NCI-H128 (cell line): ENCODE measurements around the gene C11orf86.
"Not testable (repeated sequence)": the region's sequence is repeated elsewhere in the genome, so short reads cannot be mapped to it uniquely, and the experiment has no call there.

Experiments used
- DNase-seq: peaks from one replicate; lab custom pipeline; 2025; ENCODE audit not compliant: unreplicated experiment; lab: John Stamatoyannopoulos, UW

The C11orf86 gene, protein sequence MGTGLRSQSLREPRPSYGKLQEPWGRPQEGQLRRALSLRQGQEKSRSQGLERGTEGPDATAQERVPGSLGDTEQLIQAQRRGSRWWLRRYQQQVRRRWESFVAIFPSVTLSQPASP

DNA sequence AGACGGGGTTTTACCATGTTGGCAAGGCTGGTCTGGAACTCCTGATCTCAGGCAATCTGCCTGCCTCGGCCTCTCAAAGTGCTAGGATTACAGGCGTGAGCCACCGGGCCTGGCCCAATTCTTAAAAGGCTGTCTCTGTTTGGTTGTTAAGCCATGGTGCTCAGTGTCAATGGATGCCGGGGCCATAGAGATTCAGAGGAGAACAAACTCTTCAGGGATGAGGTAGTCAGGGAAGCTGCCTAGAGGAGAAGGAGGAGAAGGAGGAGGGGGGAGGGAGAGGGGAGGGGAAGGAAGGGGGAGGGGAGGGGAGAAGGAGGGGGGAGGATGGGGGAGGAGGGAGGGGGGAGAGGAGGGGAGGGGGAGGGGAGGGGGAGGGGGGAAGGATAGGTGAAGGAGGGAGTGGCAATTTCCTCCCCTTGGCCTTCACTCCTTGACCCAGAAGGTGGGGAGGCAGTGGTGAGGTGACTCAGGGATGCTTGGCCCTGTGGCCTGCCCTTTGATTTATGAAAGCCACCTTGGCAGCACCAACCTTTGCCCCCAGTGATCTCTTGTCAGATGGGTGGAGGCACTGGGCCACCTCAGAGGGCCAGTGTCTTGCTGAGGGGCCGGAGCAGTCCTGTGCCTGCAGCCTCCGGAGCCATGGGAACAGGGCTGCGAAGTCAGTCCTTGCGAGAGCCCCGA is at the start of gene C11orf86:
TSS of gene C11orf86 (plus strand) at position 581 of the 681 bp plus-strand sequence. CDS start at position 640, 59 bp downstream.
- DNase-seq = no peak

DNA sequence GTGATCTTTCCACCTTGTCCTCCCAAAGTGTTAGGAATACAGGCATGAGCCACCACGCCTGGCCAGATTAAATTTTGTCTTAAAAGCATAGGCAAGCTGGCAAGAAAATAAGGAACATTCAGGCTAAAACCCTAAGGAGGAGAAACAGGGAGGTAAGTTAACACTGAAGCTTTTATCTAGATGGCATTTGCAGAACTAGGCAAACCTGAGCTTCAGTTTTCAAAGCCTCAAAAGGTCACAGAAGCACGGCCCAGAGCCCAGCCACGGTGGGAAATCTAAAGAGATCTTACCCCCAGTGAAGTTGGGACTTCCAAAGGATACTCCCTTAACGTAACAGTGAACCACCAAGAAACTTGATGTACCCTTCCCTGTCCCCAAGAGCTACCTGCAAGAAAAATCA is 45.4 kb upstream of the C11orf86 start:
- no peak for DNase-seq

DNA sequence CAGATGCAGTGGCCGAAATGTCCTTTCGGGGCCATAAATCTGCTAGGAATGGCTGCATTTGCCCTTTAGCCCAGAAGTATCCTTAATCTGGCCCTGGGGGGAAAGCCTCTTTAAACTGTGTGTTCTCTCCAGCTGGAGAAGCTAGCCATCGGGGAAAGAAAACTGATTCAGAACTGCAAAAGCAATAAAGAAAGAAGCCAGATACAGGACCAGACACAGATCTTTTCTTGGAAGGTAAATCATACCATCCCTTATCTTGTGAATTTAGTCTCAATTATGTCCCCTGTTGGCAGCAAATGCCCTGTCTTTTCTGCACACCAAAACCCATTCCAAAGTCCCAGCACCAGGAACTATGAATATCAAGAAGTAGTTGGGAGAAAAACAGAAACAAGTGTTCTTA is 42.6 kb upstream of the C11orf86 start:
- no peak for DNase-seq

DNA sequence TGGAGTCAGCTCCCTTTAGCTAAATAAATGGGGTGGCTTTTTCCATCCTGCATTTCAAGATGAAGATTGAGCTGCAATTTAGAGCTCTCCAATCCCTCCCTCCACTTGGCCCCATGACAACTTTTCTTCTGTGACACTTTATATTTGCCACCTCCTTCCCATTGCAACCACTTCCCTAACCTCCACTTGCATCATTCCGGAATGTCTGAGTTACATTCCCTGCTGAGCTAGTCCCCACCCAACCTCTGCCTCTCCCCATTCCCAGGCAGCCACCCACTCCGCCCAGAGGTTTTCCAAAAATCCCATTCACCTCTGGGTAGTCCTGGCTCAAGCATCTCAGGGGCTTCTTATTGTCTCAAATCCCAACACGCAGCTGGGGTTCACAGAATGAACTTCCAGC is 41.6 kb upstream of the C11orf86 start:
- no peak for DNase-seq

DNA sequence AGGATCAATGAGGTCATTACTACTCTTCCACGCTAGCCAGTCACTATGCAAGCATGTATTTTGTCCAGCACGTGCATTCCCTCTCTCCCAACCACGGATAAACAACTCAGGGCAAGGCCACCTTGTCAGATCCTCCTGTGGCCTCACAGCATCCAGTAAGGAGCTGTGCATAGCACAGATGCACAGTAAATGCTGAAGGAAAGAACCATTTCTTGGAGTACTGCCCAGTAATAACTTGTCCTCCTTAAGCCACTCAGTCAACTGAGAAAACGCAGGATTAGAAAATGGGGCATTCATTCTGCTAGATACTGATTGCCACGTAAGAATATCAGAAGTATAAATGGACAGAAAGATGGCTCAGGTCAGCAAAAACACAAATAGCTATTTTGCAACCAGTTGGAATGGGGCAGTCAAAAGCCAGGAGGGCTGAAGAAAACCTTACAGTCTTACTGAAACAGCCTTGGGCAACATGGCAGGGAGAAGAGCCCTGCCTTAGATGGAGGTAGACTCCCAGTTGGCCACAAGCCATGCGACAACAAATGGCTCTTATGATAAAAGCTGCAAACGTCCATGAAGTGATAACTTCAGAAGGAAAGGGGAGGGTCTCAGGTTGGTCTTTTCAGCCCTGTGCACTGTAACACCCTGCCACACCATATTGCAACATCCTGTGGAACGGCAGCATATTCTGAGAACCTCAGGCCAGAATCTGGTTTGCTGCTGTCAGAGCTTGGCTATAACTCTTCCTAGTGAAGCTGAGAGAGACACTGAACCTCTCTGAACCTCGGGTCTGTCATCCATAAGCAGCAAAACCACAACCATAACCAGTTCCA is 39.9 kb upstream of the C11orf86 start:
- no peak for DNase-seq

- DNase-seq = no peak
These were observed 38.8 kb upstream of the C11orf86 start for GRCh38 chr11:66936311-66936711.

DNA sequence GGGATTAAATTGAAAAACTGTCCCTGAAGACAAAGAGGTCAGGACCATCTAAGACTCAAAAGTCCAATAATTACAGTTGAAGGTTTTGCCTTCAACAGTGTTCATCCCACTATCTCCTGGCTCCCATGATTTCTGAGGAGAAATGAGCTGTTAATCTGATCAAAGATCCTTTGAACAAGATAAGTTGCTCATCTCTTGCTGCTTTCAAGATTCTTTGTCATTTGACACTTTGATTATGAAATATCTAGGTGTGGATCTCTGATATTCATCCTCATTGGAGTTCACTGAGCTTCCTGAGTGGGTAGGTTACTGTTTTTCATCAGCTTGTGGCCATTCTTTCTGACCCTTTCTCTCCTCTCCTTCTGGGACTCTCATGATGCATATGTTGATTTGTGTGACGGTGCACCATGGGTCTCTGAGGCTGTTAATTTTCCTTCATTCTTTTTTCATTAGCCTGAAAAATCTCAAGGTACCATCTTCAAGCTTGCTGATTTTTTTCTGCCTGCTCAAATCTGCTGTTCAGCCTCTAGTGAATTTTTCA is 37.8 kb upstream of the C11orf86 start:
- no peak for DNase-seq

DNA sequence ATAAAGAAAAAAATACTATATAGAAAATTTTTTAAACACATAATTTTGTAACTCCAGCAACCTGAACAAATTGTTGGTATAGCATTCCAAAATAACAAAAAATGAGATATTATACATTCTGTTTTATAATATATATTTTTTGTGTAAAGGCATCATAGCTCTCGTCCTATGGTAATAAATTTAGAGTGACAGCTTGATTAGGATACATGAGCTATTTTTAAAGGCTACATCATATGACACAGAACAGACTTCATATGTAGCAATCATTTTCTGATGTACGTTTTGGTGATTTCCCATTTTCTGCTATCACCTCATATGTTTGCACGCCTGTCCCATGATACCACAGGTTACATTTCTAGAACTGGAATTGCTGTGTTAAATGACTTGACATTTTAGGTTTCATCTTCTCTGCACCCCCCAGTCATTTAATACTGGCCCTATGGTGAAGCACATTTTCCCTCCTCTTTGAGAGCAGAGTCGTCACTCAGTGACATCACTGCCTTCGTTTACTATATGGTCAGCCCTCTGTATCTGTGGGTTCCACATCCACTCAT is 36.4 kb upstream of the C11orf86 start:
- DNase-seq = no peak

GRCh38 chr11:66950112-66950535 is 25.0 kb upstream of the C11orf86 start:
- DNase-seq = no peak

GRCh38 chr11:66951135-66951534 is 24.0 kb upstream of the C11orf86 start:
- no peak for DNase-seq

DNA sequence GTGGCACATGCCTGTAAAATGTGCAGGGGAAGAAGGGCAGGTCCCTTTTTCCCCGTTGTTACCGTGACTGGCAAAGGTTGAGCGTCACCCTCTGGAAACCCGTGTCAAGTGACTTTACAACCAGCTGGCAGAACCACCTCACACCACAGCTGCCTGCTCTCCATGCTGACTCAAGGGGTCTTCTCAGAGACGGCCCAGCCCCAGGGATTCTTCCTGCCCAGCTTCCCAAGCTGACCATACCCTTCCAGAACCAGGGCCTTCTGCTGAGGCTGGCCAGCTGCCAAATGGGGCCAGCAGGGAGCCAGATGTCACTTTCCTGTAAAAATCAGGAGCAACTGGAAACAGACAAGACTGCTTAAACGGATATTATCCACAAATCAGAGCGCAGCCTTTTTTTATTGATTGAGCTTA is 23.2 kb upstream of the C11orf86 start:
- peak; percentile 48 for DNase-seq

DNA sequence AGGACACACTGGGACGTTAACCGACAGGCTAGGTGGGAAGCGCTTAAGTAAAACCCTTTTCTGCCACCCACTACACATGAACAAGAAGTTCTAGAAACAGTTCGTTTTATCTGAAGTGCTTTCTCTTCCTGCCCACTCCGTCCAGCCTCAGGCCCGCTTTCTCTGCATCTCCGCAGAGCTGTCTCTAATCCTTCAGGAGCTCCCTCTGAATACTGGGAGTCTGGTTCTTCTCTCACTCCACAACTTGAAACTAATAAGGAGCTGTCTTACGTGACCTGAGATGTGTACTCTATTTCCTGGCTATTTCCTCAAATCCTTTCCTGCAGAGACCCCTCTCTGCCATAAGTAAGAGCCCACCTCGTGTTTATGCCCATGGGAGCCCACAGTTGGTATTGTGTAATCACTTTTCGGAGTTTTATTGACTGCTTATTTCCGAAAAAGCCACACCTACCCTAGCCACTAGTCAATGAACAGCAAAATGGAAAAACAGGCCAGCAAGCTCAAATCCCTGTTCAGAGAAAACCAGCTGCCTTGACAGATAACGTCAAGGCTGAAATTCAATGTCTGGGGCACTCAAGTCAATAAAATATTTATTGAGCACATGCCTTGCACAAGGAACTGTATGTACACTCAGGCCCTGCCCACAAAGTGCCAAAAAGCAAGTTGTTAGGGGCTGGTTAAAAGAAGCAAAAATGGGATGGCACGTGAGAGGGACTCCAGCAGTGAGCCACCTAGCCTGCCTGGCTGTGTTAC is 21.8 kb upstream of the C11orf86 start:
- DNase-seq = no peak

DNA sequence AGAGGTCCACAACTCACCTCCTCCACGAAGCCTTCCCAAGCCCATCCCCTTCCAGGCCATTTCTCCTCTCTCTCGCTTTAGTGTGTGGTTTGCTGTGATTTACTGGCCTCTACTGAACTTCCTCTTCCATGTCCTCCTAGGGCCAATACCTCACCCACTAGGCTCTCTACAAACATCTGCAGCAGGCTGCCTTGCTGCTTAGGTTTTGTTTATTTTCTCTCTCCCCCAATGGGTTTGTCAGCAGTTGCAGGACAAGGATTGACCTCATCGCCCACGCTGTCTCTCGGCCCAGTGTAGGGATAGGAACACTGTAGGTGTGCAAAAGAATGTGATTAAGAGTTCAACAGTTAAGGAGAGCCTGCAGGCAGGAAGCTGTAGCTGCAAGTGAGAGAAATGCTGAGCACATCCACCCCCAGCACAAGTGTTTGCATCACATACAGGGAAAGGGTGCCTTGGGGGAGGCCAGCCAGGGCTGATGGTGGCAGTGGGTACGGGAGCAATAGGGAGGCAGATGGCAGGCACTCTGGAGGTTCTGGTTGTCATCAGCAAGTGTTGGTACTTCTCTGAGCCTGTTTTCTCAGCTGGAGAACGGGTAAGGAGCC is 18.3 kb upstream of the C11orf86 start:
- DNase-seq = no peak

GRCh38 chr11:66957971-66958231 is 17.2 kb upstream of the C11orf86 start:
- peak; percentile 64 for DNase-seq

- DNase-seq = peak; percentile 97
These were observed 16.7 kb upstream of the C11orf86 start, which contains the start of gene PC for GRCh38 chr11:66958232-66958955. PC (minus strand) TSS chr11:66958383; CDS start chr11:66872159, 86,224 bp downstream.

DNA sequence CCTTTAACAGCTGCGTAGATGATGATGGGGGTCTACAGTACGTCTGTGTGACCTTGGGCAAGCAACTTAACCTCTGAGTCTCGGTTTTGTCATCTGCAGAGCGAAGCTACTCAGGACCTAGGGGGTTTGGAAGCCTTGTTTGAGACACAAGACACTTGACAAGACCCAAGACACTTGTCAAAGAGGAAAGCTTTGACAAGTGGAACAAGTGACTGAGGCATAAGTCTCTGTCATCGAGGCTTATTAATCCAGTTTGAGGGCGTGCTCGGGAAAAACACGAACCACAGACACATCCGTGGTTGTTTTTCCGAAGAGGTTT is 16.2 kb upstream of the C11orf86 start:
- DNase-seq = no peak

DNA sequence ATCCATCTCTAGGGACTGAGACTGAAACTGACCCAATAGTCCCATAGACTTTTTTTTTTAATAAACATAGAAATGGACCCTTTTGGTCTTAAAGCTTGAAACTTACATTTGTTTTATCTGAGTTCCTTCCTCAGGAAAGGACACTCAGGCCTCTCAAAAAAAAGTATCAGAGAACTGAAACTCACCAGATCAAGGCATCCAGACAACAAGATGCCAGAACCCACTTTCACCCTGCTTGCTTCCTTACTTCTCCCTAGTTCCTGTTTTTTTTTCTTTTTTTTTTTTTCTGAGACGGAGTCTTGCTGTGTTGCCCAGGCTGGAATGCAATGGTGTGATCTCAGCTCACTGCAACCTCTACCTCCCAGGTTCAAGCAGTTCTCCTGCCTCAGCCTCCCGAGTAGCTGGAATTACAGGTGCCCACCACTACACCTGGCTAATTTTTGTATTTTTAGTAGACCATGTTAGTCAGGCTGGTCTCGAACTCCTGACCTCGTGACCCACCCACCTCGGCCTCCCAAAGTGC is 13.4 kb upstream of the C11orf86 start:
- DNase-seq = not testable (repeated sequence)

DNA sequence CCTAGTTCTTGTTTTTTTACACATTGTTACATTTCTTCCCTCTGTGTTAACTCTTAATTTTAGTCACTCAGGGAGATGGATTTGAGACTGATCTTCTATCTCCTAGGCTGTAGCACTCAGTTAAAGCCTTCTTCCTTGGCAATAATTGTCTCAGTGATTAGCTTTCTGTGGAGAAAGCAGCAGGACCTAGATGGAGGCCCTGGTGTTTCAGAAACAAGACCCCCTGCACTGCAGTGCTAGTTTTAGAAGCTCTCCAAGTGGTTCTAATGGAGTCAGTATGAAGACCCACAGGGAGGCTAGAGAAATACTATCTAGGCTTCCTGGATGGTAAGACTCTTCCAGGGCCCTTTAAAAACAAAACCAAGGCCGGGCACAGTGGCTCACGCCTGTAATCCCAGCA is 12.9 kb upstream of the C11orf86 start:
- DNase-seq = no peak

DNA sequence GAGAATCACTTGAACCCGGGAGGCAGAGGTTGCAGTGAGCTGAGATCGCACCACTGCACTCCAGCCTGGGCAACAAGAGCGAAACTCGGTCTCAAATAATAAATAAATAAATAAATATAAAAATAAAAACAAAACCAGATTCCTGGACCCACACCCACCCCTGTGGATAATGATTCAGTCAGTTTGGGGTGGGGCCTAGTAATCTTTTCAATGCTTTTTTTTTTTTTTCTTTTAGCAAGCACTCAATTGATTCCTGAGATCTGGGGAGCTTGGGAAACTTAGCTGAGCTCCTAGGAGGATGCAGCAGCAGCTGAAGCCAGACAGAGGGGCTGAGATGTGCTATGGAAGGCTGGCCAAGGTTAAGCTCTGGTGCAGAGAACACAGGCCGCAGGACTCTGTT is 12.3 kb upstream of the C11orf86 start:
- no peak for DNase-seq

DNA sequence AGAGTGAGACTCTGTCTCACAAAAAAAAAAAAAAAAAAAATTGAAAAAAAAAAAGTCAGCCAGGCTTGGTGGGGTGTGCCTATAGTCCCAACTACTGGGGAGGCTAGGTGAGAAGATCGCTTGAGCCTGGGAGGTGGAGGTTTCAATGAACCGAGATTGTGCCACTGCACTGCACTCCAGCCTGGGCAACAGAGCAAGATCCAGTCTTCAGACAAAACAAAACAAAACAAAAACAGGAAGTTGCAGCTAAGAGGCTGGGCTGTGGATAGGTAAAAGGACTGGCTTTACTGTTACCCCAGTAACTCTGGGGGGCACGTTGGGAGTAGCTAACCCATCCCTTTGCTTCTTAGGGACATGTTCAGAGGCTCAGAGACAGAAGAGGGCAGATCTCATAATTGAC is 10.6 kb upstream of the C11orf86 start:
- no peak for DNase-seq
